Lung (tissue), 12 donors: Measurements from ENCODE around the gene ARPC1A. TPM values are rescaled to one million over a fixed set of nuclear protein-coding genes. Genes with fewer than 3 reads are reported as not detected.
A peak's percentile ranks its signal among the peaks of the same experiment; 100 is the strongest.
"Not testable (repeated sequence)": the region's sequence is repeated elsewhere in the genome, so short reads cannot be mapped to it uniquely, and the experiment has no call there.

Source experiments
- ATAC-seq: fragments of 200-7000 bp; cut with Tn5 transposase; one replicate; pipeline ENCODE4 v1.9.1; 2020; ENCODE audit warnings: moderate number of reproducible peaks; ENCODE audit not compliant: insufficient read depth, low FRiP score
- DNase-seq, 3 donors: peaks; one replicate each; pipeline ENCODE4 v3.0.0-alpha.2; 2013 to 2017
- H3K27ac ChIP-seq, 2 donors: one replicate each; pipeline ENCODE4 v1.5.1; 2013; ENCODE audit warnings: mild to moderate bottlenecking in 2 of 2, moderate library complexity in 2 of 2, control low read depth in 1 of 2, inconsistent platforms in 1 of 2, low read depth in 1 of 2, low read length in 1 of 2
- H3K27me3 ChIP-seq, 3 donors: one replicate each; pipeline ENCODE4 v1.5.1; 2013; ENCODE audit warnings: low read length in 2 of 3; ENCODE audit not compliant: control insufficient read depth in 3 of 3, insufficient read depth in 3 of 3
- H3K36me3 ChIP-seq, 4 donors: one replicate each; pipeline ENCODE4 v1.5.1; 2013; ENCODE audit warnings: low read length in 4 of 4, mild to moderate bottlenecking in 1 of 4, moderate library complexity in 1 of 4; ENCODE audit not compliant: control insufficient read depth in 4 of 4, insufficient read depth in 4 of 4
- H3K4me1 ChIP-seq, 5 donors: one replicate each; pipeline ENCODE4 v1.5.1; 2013; ENCODE audit warnings: low read length in 5 of 5, mild to moderate bottlenecking in 2 of 5, moderate library complexity in 1 of 5; ENCODE audit not compliant: control insufficient read depth in 5 of 5, insufficient read depth in 5 of 5
- H3K4me3 ChIP-seq: one replicate; pipeline ENCODE4 v1.5.1; 2013; ENCODE audit warnings: mild to moderate bottlenecking, control low read depth, moderate library complexity
- H3K9ac ChIP-seq, 2 donors: one replicate each; pipeline ENCODE4 v1.5.1; 2013; ENCODE audit warnings: low read length in 2 of 2, control low read depth in 1 of 2; ENCODE audit not compliant: insufficient read depth in 1 of 2
- H3K9me3 ChIP-seq, 4 donors: one replicate each; pipeline ENCODE4 v1.5.1; 2013; ENCODE audit warnings: low read length in 3 of 4, mild to moderate bottlenecking in 1 of 4, moderate library complexity in 1 of 4; ENCODE audit not compliant: control insufficient read depth in 4 of 4, insufficient read depth in 3 of 4
- CTCF ChIP-seq: IDR thresholded peaks from 2 replicates; pipeline ENCODE4 v1.5.1; 2012; ENCODE audit warnings: mild to moderate bottlenecking; ENCODE audit errors: control extremely low read depth, extremely low read depth
- WGBS, 2 donors: extraction: QIAGEN DNeasy Blood & Tissue Kit; methylation state at CpG; one replicate each; pipeline ENCODE4 v1.1.7; 2013; 5-methylcytosine and 5-hydroxymethylcytosine counted together
- polyA plus RNA-seq, 2 donors: library from polyadenylated mRNA; stranded (reverse); fragments of 200-250 nt; gene quantifications; one replicate each; pipeline ENCODE4 v1.2.1, GENCODE V29; 2013
- total RNA-seq, 2 donors: library from RNA; depleted of rRNA in 1 of 2; stranded (reverse); fragments of >200 nt in 1 of 2; gene quantifications; one replicate each; pipeline ENCODE4 v1.2.1, GENCODE V29; 2014 to 2021
- donor health status: control.
- donor health status: control.
- donor health status: Bipolar disorder and iron deficiency.
- donor health status: healthy.
- donor health status: DM: yes; HTN: yes; CAD: no.

ARPC1A gene
- total and polyA plus RNA-seq, 4 donors: 71.3 to 212 (median 120) TPM

- Histone ChIP-seq H3K27me3 (no peaks in the 10 kb centered on the region), H3K27ac (peak overlapping the region; percentile 89 to 90), H3K4me3 (peak overlapping the region; percentile 88), H3K9ac (peak overlapping the region; percentile 84 to 92), H3K4me1 (peaks cover 0 to 25% (median 15%) of the 10 kb centered on the region in 5 donors), H3K36me3 (peaks cover 0 to 3% (median 0%) of the 10 kb centered on the region in 4 donors), H3K9me3 (no peaks in the 10 kb centered on the region)
- no peak for DNase-seq
- ATAC-seq: no peak
- WGBS, 2 donors: 2% methylated on average over 10 of the region's 10 CpGs
- no peak for TF ChIP-seq CTCF
Measured at GRCh38 chr7:99326408-99326782, 697 bp downstream of the ARPC1A start.

- not testable (repeated sequence) for H3K27me3 ChIP-seq, H3K9me3 ChIP-seq, H3K4me3 ChIP-seq, H3K9ac ChIP-seq
- Histone ChIP-seq H3K36me3 (peaks cover 7 to 11% (median 9%) of the 10 kb centered on the region in 4 donors), H3K4me1 (peaks cover 0 to 23% (median 15%) of the 10 kb centered on the region in 5 donors), H3K27ac (peak overlapping the region; percentile 33 to 49)
- DNase-seq (peak in 2 of 3 donors; percentile 11 to 13), ATAC-seq (peak; percentile 39)
- 50 to 66% methylated on average over 8 of the region's 8 CpGs for WGBS, 2 donors
Measured at GRCh38 chr7:99330314-99330961, 4.7 kb downstream of the ARPC1A start.

GRCh38 chr7:99331002-99331401, 5.3 kb downstream of the ARPC1A start:
- ATAC-seq (no peak), DNase-seq (no peak)
- Histone ChIP-seq H3K36me3 (peaks cover 7 to 12% (median 9%) of the 10 kb centered on the region in 4 donors), H3K9me3 (no peaks in the 10 kb centered on the region), H3K27ac (peak overlapping the region; percentile 47 to 72), H3K27me3 (no peaks in the 10 kb centered on the region), H3K4me1 (peaks cover 0 to 23% (median 15%) of the 10 kb centered on the region in 5 donors), H3K9ac (no peak overlapping the region), H3K4me3 (no peak overlapping the region)
- 88 to 90% methylated on average over 2 of the region's 2 CpGs for WGBS, 2 donors
- TF ChIP-seq CTCF: no peak

- no peaks in the 10 kb centered on the region for H3K4me1 ChIP-seq
- ATAC-seq (no peak), DNase-seq (no peak)
- WGBS, 2 donors: 96 to 99% methylated on average over 3 of the region's 3 CpGs
- peaks cover 26 to 42% (median 29%) of the 10 kb centered on the region in 4 donors for H3K36me3 ChIP-seq
- no peak for TF ChIP-seq CTCF
- no peak overlapping the region for H3K9ac ChIP-seq
- no peaks in the 10 kb centered on the region for H3K27me3 ChIP-seq
- no peak overlapping the region for H3K4me3 ChIP-seq
- H3K9me3 ChIP-seq: no peaks in the 10 kb centered on the region
- no peak overlapping the region for H3K27ac ChIP-seq
Measured at GRCh38 chr7:99339595-99339994, 13.9 kb downstream of the ARPC1A start.
